Activated CD8-positive, alpha-beta memory T cell treated with anti-CD3 and anti-CD28 coated beads for 1 hour (primary cell): ENCODE data around the gene EPS8L2.
"Not testable (repeated sequence)": the region's sequence is repeated elsewhere in the genome, so short reads cannot be mapped to it uniquely, and the experiment has no call there.

ENCODE experiments used
- DNase-seq, 2 donors: peaks; one replicate each; pipeline ENCODE4 v3.0.0-alpha.2; 2020; ENCODE audit warnings: low read depth in 1 of 2; ENCODE audit errors: extremely low read depth in 1 of 2

Gene EPS8L2

GRCh38 chr11:689625-690024 lies 16.4 kb upstream of the EPS8L2 start:
- no peak for DNase-seq

GRCh38 chr11:690244-690643 lies 15.8 kb upstream of the EPS8L2 start:
- DNase-seq, result not testable (repeated sequence)

GRCh38 chr11:690738-691633 lies 15.0 kb upstream of the EPS8L2 start:
- no peak for DNase-seq

GRCh38 chr11:691710-692590 lies 14.1 kb upstream of the EPS8L2 start:
- no peak for DNase-seq

DNA sequence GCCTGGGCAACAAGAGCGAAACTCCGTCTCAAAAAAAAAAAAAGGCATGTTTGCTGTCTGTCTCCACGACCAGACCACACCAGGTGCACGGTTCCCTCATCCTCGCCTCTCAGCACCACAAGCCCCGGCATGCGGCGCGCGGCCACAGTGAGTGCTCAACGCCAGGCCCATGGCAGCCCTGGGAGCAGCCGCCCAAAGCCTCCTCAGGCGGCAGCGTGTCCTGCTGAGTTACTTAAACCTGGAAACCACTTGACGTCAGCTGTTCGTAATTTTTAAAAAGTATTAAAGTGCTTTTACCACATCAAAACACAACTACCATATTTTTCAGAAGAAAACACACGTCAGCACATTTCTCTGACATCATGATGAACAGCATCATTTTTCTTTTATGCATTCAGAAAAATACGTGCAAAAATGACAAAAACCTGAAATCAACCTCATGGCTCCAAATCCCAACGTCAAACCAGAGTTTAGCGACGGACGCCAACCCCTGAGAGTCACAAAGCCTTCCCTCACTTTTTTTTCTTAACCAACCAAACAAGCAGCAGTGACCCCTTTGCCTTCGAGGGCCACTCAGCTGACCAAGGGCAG lies 13.1 kb upstream of the EPS8L2 start:
- peak in 1 of 2 donors; percentile 41 for DNase-seq

- DNase-seq, result no peak
Observed at GRCh38 chr11:693415-693831, 12.6 kb upstream of the EPS8L2 start.

DNA sequence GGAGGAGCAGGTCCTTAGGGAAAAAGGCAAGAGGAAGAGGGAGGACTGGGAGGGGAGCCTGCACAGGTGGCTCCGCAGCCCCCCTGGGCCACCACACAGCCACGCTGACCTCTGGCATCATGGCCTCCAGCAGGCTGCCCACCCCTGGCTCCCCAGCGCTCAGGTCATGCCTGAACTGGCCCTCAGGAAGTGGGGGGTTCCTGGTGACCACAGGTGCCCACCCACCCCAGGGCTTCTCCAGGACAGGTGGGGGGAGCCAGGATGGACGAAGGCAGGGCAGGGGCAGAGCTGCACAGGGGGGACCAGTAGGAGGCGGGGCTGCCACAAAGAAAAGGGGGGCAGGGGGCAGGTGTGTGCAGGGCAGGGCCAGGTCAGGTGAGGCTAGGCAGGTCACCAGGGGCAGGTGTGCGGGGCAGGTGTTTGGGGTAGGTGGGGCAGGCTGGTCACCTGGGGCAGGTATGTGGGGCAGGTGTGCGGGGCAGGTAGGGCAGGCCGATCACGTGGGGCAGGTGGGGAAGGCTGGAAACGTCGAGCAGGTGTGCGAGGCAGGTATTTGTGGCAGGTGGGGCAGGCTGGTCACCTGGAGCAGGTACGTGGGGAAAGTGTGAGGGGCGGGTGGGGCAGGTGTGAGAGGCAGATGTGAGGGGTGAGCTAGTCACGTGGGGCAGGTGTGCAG lies 12.0 kb upstream of the EPS8L2 start:
- no peak for DNase-seq

GRCh38 chr11:694563-695287 lies 11.3 kb upstream of the EPS8L2 start, which contains the start of gene DEAF1:
TSS of gene DEAF1 (minus strand) at chr11:695222. CDS start at chr11:695047, 175 bp downstream.
- DNase-seq, result peak; percentile 98

GRCh38 chr11:695288-695537 lies 10.8 kb upstream of the EPS8L2 start:
- DNase-seq, result no peak

GRCh38 chr11:695538-696248 lies 10.3 kb upstream of the EPS8L2 start, which contains the start of gene TMEM80:
TSS of gene TMEM80 (plus strand) at chr11:695816. CDS start at chr11:695828, 12 bp downstream.
- peak; percentile 89 to 91 for DNase-seq

- no peak for DNase-seq
Observed at GRCh38 chr11:696955-697491, 9.0 kb upstream of the EPS8L2 start.

DNA sequence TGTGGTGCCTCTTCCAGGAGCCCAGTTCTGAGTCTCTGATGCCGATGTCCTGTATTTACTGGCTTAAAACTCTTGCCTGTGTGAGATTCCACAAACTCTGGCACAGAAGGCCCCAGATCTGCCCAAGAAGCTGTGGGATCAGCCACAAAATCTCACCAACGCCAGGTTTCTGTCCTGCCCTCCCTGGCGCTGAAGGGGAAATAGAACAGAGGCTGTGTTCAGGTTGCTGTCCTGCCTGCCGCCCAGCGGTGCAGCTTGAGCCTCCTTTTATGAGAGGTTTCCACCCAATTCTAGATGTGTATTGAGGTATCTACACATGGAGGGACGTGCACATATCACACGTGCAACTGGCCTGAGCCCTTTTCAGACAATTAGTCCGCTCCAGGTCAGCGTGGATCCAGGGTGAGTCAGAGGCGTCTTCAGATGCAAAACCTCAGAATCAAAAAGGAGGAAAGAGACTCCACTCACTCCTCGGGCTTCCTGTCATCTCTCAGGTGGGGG lies 8.2 kb upstream of the EPS8L2 start:
- DNase-seq, result no peak

DNA sequence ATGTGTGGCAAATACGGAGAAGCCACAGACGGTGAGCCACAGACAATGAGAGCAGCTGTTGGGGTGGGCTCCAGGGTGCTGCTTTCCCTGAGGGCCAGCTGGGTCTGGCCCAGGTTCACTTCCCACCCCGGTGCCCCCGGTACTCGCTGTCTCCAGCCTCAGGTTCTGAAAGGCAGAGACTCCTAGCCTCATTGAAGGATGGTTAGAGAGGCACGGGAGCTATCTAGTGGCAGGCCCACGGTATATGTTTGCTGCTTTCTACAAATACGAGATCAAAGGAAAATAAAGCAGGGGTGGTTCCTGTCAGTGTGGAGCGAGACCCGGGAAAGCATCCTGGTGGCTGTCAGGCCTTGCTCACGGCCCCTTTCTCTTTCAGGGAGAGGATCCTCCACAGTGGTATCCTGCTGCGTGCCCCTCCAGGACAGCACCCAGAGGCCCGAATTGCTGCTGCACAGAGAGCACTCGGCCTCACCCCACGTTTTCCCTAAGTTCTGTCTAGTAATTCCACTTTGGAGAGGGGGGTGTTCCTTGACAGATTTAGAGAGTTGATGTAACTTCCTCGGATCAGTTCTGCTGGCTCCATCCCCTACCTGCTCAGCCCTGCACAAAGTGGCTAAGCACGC lies 7.4 kb upstream of the EPS8L2 start:
- DNase-seq, result no peak

DNA sequence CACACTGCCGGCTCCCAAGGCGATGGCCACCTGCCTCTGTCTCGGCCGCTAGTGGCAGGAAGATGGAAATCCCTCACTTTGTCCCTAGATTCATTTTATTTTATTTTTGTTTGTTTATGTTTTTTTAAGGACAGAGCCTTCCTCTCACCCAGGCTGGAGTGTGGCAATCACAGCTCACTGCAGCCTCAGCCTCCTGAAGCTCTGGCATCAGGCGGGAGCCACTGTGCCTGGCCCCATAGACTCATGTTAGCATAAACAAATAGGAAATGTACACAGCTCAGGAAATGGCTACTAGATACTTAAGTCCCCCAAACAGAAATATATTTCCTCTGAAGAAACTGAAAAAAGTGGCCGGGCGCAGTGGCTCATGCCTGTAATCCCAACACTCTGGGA lies 6.9 kb upstream of the EPS8L2 start:
- DNase-seq, result no peak

DNA sequence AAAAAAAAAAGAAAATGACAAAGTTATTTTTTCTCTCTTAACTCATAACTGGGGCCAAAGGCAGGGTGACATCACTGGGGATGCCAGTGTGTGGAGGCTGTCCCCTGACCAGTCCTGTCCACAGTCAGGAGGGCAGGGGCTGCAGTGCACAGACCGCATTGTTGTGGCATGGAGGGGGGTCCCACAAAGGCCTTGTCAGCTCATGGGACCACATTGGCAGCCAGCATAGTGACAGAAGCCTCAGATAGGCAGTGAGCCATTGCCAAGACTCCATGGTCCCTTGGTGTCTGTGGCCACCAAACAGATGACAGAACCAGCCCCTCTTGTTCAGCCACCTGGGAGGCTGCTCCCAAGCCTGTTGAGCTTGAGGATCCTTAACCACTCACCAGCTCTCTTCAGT lies 6.3 kb upstream of the EPS8L2 start:
- no peak for DNase-seq

DNA sequence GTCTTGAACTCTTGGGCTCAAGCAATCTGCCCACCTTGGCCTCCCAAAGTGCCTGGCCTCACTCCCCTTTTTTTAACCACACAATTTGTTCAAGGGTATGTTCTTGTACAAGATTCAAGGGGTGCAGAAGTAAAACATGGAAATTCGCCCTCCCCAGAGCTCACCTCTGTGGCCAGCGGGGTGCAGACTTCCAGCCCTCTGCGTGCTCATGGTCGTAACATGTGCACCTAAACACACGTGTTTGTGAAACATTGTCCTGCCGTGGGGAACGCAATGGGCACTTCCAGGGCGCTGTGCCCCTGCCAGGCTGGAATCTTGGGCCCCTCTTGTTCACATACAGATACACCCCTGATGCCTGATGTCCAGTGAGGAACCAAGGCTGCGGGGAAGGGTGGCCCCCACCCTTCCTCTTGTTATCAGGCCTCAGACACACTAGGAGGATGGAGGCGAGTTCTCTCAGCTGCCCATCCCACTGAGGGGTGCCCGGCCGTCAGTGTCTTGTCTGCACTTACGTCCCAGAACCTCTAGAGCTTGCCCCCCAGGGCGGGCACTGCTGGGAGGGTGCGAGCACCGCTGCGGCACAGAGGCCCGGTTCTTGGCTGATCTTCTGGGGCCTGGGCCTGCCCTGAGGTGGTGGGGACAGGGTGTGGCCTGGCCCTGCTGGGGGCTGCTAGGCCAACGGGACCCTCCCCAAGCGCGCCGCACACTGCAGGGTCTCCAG lies 4.1 kb upstream of the EPS8L2 start:
- no peak for DNase-seq

DNA sequence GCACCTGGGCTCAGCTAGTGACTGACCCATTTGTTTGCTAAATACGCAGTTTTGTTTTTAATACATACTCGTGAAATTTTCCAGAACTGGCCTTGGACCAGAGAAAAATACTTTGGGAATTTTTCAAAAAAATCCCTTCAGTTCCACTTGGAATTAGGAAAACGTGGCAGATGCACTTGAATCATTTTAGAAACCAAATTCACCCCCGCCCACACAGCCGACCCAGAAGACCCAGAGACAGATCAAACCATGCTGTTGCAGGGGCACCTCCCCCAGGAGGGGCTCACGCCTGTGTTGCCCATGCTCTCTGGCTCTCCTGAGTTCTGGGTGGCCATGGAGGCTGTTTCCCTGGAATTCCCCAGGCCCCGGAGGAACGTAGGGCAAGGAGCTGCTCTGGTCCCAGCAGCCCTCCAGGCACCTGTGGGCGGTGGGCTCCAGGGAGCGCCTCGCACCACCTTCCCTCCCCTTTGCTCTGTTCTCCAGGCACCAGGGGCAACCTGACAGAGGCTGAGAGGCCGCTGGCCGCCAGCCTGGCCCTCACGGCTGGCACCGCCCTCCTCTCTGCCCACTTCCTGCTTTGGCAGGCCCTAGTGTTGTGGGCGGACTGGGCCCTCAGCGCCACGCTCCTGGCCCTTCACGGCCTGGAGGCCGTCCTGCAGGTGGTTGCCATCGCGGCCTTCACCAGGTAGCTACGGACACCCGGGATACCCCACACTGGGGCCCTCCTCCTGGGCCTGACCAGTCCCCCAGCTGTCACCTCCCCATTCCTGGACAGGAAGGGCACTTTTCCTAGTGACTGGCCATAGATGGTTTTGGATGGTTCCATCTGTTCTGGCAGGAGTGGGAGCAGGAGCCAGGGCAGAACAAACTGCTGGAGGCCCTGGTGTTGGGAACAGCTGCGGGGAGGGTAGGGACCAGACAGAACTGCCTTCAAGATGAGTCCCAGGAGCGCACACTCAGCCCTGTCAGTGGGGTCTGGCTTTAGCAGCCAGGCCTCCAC lies 3.3 kb upstream of the EPS8L2 start:
- DNase-seq, result no peak
